ENCODE measurements around the gene SPANXN3.

Gene SPANXN3

DNA sequence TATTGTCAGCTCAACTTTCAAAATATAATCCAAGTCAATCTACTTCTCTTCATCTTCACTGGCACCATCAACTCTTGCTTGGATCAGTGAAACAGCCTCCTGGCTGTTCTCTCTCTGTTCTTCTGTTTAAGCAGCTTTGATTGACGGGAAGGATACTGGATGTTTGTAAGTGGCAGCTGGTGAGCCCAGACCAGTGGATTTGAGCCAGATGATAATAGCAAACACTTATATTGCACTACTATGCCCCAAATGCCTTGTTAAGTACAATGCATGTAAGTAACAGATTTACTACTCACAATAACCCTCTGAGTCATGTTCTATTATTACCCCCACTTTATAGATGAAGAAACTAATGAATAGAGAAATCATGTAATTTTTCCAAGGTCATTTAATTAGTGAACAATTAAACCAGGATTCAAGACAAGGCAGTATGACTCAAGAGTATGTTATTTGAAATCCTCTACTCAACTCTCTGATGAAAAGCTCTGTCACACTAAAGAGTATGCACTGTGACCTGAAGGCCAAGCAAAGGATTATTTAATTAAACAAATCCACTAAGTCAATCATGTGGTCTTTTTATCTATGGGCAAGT is 44.8 kb downstream of the SPANXN3 start:
- TF ChIP-seq, protein P1, sequence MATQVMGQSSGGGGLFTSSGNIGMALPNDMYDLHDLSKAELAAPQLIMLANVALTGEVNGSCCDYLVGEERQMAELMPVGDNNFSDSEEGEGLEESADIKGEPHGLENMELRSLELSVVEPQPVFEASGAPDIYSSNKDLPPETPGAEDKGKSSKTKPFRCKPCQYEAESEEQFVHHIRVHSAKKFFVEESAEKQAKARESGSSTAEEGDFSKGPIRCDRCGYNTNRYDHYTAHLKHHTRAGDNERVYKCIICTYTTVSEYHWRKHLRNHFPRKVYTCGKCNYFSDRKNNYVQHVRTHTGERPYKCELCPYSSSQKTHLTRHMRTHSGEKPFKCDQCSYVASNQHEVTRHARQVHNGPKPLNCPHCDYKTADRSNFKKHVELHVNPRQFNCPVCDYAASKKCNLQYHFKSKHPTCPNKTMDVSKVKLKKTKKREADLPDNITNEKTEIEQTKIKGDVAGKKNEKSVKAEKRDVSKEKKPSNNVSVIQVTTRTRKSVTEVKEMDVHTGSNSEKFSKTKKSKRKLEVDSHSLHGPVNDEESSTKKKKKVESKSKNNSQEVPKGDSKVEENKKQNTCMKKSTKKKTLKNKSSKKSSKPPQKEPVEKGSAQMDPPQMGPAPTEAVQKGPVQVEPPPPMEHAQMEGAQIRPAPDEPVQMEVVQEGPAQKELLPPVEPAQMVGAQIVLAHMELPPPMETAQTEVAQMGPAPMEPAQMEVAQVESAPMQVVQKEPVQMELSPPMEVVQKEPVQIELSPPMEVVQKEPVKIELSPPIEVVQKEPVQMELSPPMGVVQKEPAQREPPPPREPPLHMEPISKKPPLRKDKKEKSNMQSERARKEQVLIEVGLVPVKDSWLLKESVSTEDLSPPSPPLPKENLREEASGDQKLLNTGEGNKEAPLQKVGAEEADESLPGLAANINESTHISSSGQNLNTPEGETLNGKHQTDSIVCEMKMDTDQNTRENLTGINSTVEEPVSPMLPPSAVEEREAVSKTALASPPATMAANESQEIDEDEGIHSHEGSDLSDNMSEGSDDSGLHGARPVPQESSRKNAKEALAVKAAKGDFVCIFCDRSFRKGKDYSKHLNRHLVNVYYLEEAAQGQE (IDR thresholded peaks at IDR 0.05; ENCODE audit: low read depth), result no peak
- TF ChIP-seq EP300 (IDR thresholded peaks at IDR 0.05; ENCODE audit: borderline replicate concordance), result no peak
- no peak for TF ChIP-seq TCF12 (IDR thresholded peaks at IDR 0.05; ENCODE audit: low read depth)
- no peak for TF ChIP-seq CREB1 (IDR thresholded peaks at IDR 0.05; ENCODE audit: low read depth)
- no peak for TF ChIP-seq RAD21 (IDR thresholded peaks at IDR 0.05; ENCODE audit: low read depth)
- no peak for TF ChIP-seq ZBTB7A (IDR thresholded peaks at IDR 0.05; ENCODE audit: low read depth)
- no peak for TF ChIP-seq FOXM1 (IDR thresholded peaks at IDR 0.05; ENCODE audit: borderline replicate concordance, low read depth)
- TF ChIP-seq CEBPB (IDR thresholded peaks at IDR 0.05), result no peak
- no peak for TF ChIP-seq TAF1 (IDR thresholded peaks at IDR 0.05; ENCODE audit: low read depth)
- no peak for TF ChIP-seq NFIC (IDR thresholded peaks at IDR 0.05)
- TF ChIP-seq, protein P2, sequence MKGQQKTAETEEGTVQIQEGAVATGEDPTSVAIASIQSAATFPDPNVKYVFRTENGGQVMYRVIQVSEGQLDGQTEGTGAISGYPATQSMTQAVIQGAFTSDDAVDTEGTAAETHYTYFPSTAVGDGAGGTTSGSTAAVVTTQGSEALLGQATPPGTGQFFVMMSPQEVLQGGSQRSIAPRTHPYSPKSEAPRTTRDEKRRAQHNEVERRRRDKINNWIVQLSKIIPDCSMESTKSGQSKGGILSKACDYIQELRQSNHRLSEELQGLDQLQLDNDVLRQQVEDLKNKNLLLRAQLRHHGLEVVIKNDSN (IDR thresholded peaks at IDR 0.05), result no peak
- TF ChIP-seq, protein P3, sequence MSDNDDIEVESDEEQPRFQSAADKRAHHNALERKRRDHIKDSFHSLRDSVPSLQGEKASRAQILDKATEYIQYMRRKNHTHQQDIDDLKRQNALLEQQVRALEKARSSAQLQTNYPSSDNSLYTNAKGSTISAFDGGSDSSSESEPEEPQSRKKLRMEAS (IDR thresholded peaks at IDR 0.05), result no peak

DNA sequence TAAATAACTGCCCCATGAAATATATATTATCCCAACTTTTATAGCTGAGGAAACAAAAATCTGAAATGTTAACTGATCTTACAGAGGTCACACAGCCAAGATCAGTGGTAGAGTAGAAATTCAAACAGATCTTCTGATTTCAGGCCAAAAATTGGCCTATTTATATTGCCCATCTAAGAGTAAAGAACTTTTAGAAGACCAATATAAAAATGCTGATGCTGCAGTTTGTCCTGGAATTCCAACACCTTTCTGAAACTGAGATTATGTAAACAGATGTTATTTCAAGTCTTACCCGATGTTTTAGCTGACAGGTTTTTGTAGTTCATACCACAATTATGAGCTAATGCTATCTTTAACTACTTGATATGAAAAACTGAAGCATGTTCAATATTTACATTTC is 51.1 kb downstream of the SPANXN3 start:
- TF ChIP-seq FOXM1 (IDR thresholded peaks at IDR 0.05; ENCODE audit: borderline replicate concordance, low read depth) (no peak), YY1 (IDR thresholded peaks at IDR 0.05; ENCODE audit: low read depth) (no peak)

DNA sequence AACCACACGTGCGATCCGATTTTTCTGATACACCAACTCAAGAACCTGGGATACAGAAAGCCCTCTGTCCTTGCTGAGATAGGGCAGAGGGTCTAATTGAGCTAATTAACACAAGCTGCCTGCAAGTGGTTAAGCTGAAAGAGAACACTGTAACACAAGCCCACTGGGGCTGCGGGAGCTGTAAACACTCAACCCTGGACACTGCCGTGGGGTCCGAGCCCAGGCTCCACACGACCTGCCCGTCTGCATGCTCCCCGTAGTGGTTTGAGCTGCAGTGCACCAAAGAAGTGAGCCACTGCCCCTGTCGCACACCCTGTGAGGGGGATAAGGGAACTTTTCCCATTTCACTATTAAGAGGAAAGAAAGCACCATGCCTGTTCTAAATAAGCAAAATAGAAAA is 54.6 kb downstream of the SPANXN3 start:
- TF ChIP-seq TCF12 (IDR thresholded peaks at IDR 0.05; ENCODE audit: low read depth), result no peak
- TF ChIP-seq TAF1 (IDR thresholded peaks at IDR 0.05; ENCODE audit: low read depth), result no peak
- TF ChIP-seq RAD21 (IDR thresholded peaks at IDR 0.05; ENCODE audit: low read depth), result no peak
- no peak for TF ChIP-seq TEAD4 (IDR thresholded peaks at IDR 0.05)
- no peak for TF ChIP-seq CEBPB (IDR thresholded peaks at IDR 0.05)
- TF ChIP-seq, protein P2 (IDR thresholded peaks at IDR 0.05), result no peak
- no peak for TF ChIP-seq EP300 (IDR thresholded peaks at IDR 0.05; ENCODE audit: borderline replicate concordance)

DNA sequence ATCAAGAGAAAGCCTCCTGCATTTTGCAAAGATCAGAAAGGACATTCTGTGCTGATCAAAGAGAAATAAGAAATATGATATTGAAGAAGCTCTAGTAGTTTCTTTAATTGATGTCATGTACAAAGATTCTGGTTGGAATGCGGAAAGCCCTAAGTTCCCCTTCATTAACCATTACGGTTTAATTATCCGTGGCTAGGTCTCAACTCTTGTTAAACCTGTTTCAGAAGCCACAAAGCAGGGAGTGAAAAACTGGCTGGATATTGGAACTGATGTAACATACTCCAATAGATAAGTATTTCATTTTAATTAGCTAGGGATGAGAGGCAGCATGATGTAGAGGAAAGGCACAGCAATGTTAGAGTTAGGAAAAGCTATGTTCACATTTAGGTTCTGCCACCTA is 55.7 kb downstream of the SPANXN3 start:
- TF ChIP-seq TCF12 (IDR thresholded peaks at IDR 0.05; ENCODE audit: low read depth) (no peak), TEAD4 (IDR thresholded peaks at IDR 0.05) (peak; percentile 48; the same call in 1 of the 2 replicates)

All from Ishikawa (cell line).